T-helper 9 cell (primary cell): Measurements from ENCODE around the gene GATA1.
A peak's percentile ranks its signal among the peaks of the same experiment; 100 is the strongest.

Experiments
- DNase-seq: peaks from one replicate; pipeline ENCODE4 v3.0.0-alpha.2; 2020
- total RNA-seq, 2 donors: gene quantifications; one replicate each; lab custom pipeline; 2026; lab: John Stamatoyannopoulos, UW

The GATA1 gene
- total RNA-seq = 0 reads per million in 2 donors

GRCh38 chrX:48786341-48786800 lies at the start of gene GATA1:
TSS of gene GATA1 (plus strand) at chrX:48786590. CDS start at chrX:48791110, 4,520 bp downstream.
- DNase-seq = no peak

- no peak for DNase-seq
Measured at GRCh38 chrX:48736878-48737212, 49.5 kb upstream of the GATA1 start.

- peak; percentile 69 for DNase-seq
Measured at GRCh38 chrX:48737213-48737938, 49.0 kb upstream of the GATA1 start.

- no peak for DNase-seq
Measured at GRCh38 chrX:48737940-48738339, 48.5 kb upstream of the GATA1 start.

- DNase-seq = no peak
Measured at GRCh38 chrX:48741834-48742233, 44.6 kb upstream of the GATA1 start.

GRCh38 chrX:48745222-48745621 lies 41.2 kb upstream of the GATA1 start:
- DNase-seq = no peak

GRCh38 chrX:48747415-48748016 lies 38.9 kb upstream of the GATA1 start:
- DNase-seq = no peak

- no peak for DNase-seq
Measured at GRCh38 chrX:48749182-48749581, 37.2 kb upstream of the GATA1 start.

GRCh38 chrX:48751343-48751742 lies 35.0 kb upstream of the GATA1 start:
- DNase-seq = no peak

GRCh38 chrX:48752498-48752897 lies 33.9 kb upstream of the GATA1 start:
- DNase-seq = no peak

- DNase-seq = no peak
Measured at GRCh38 chrX:48753708-48754228, 32.6 kb upstream of the GATA1 start.

GRCh38 chrX:48754238-48754637 lies 32.2 kb upstream of the GATA1 start:
- DNase-seq = no peak

GRCh38 chrX:48761674-48762471 lies 24.5 kb upstream of the GATA1 start, which contains the start of gene GLOD5:
TSS of gene GLOD5 (plus strand) at chrX:48761747. CDS start at chrX:48761791, 44 bp downstream.
- no peak for DNase-seq

- no peak for DNase-seq
Measured at GRCh38 chrX:48769230-48769629, 17.2 kb upstream of the GATA1 start.

GRCh38 chrX:48770296-48770695 lies 16.1 kb upstream of the GATA1 start:
- DNase-seq = no peak

GRCh38 chrX:48772602-48773001 lies 13.8 kb upstream of the GATA1 start:
- DNase-seq = no peak

- DNase-seq = no peak
Measured at GRCh38 chrX:48776818-48777439, 9.5 kb upstream of the GATA1 start.

GRCh38 chrX:48779399-48779798 lies 7.0 kb upstream of the GATA1 start:
- no peak for DNase-seq

- DNase-seq = no peak
Measured at GRCh38 chrX:48781705-48782104, 4.7 kb upstream of the GATA1 start.

GRCh38 chrX:48782216-48782615 lies 4.2 kb upstream of the GATA1 start:
- DNase-seq = no peak

GRCh38 chrX:48782795-48783194 lies 3.6 kb upstream of the GATA1 start:
- no peak for DNase-seq

- DNase-seq = no peak
Measured at GRCh38 chrX:48784726-48785125, 1.7 kb upstream of the GATA1 start.

- DNase-seq = no peak
Measured at GRCh38 chrX:48785186-48785539, 1.2 kb upstream of the GATA1 start.
